Measurements from ENCODE around the gene SMIM7.

Gene SMIM7

DNA sequence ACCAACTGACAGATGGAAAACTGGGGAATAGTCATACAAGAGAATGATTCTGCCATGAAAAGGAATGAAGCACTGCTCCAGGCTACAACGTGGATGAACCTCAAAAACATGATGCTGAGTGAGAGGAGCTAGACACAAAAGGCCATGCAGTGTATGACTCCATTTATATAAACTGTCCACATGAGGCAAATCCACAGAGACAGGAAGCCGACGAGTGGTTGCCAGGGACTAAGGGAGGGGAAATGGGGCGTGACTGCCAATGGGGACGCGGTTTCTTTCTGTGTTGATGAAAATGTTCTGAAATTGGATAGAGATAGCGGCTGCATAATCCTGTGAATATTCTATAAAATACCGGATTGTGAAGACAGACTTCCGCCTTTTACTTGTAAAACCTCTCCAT lies 10.2 kb downstream of the SMIM7 start:
- TF ChIP-seq, protein P1, sequence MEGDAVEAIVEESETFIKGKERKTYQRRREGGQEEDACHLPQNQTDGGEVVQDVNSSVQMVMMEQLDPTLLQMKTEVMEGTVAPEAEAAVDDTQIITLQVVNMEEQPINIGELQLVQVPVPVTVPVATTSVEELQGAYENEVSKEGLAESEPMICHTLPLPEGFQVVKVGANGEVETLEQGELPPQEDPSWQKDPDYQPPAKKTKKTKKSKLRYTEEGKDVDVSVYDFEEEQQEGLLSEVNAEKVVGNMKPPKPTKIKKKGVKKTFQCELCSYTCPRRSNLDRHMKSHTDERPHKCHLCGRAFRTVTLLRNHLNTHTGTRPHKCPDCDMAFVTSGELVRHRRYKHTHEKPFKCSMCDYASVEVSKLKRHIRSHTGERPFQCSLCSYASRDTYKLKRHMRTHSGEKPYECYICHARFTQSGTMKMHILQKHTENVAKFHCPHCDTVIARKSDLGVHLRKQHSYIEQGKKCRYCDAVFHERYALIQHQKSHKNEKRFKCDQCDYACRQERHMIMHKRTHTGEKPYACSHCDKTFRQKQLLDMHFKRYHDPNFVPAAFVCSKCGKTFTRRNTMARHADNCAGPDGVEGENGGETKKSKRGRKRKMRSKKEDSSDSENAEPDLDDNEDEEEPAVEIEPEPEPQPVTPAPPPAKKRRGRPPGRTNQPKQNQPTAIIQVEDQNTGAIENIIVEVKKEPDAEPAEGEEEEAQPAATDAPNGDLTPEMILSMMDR (IDR thresholded peaks at IDR 0.05; ENCODE audit: borderline replicate concordance, control extremely low read depth, extremely low read depth, insufficient read depth, missing control alignments) = no peak
- DNase-seq (ENCODE audit: low spot score) = no peak
- in situ Hi-C loops (cut with MboI; ENCODE audit: low sequenced_read_pairs, unreplicated experiment) = no loop called here

DNA sequence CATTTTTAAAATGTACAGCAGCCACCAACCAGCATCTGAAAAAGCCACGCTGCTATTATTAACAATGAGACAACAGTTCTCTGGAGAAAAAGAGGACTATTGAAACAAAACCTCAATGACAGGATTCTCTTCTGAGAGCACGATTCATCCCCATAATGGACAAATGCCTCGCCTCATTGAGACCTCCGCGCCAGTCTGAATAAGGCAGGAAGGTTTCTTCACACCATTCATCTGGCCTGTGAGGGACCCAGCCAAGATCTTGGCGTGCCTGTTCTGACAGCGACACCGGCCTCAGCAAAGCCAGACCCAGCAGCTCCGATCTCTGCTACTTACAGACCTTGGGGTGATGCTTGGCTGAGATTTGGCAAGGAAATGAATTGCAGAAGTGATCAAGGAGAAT lies 14.8 kb downstream of the SMIM7 start:
- TF ChIP-seq, protein P1 (IDR thresholded peaks at IDR 0.05; ENCODE audit: borderline replicate concordance, control extremely low read depth, extremely low read depth, insufficient read depth, missing control alignments) = no peak
- in situ Hi-C loops (cut with MboI; ENCODE audit: low sequenced_read_pairs, unreplicated experiment) = no loop called here
- DNase-seq (ENCODE audit: low spot score) = no peak

DNA sequence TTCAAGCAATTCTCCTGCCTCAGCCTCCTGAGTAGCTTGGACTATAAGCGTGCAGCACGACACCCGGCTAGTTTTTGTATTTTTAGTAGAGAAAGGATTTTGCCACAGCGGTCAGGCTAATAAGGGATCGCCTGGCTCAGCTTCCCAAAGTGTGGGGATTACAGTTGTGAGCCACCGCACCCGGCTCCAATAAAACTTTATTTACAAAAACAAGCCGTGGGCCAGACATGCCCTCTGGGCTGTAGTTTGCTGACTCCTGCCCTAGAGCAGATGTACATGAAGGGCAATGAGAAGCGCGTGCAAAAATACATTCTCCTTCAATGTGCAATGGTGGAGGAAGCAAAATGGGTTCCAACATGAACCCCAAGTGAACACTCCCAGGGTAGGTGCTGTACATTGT lies 18.2 kb downstream of the SMIM7 start:
- no peak for DNase-seq (ENCODE audit: low spot score)
- TF ChIP-seq, protein P1 (IDR thresholded peaks at IDR 0.05; ENCODE audit: borderline replicate concordance, control extremely low read depth, extremely low read depth, insufficient read depth, missing control alignments) = no peak
- in situ Hi-C loops (cut with MboI; ENCODE audit: low sequenced_read_pairs, unreplicated experiment) = no loop called here

DNA sequence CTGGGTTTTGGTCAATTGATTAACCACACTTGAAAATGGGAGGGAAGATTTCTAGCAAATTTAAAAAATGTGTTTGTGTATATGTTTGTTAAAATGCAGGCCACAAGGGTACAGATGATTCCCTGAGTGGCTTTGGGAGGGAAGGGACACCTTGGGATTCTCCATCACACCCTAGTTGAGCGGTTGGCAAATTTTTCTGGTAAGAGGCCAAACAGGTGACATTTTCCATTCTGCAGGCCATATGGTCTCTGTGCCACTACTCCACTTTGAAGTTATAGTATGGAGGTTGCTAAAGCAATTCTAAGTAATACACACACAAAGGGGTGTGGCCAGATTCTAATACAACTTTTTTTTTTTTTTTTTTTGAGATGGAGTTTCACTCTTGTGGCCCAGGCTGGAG lies 19.0 kb downstream of the SMIM7 start:
- no peak for DNase-seq (ENCODE audit: low spot score)
- TF ChIP-seq, protein P1 (IDR thresholded peaks at IDR 0.05; ENCODE audit: borderline replicate concordance, control extremely low read depth, extremely low read depth, insufficient read depth, missing control alignments) = no peak
- in situ Hi-C loops (cut with MboI; ENCODE audit: low sequenced_read_pairs, unreplicated experiment) = no loop called here

DNA sequence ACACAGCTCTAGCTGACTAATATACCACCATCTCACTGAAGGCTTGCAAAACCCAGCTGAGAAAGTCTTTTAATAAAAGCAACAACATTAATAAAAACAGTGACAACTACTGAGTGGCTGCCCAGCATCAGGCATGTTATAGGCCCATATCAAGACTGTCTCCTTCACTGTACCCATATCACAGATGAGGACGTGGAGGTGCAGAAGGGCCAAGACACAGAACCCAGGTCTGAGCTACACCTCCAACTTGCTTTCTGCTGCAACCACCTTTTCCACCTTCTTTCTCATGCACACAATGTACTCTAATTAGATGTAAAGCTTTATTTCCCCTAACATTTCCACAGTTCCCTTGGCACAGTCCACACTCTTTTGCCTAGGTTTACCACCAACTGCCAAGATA lies 21.3 kb downstream of the SMIM7 start:
- DNase-seq (ENCODE audit: low spot score) = no peak
- in situ Hi-C loops (cut with MboI; ENCODE audit: low sequenced_read_pairs, unreplicated experiment) = no loop called here
- TF ChIP-seq, protein P1 (IDR thresholded peaks at IDR 0.05; ENCODE audit: borderline replicate concordance, control extremely low read depth, extremely low read depth, insufficient read depth, missing control alignments) = no peak

DNA sequence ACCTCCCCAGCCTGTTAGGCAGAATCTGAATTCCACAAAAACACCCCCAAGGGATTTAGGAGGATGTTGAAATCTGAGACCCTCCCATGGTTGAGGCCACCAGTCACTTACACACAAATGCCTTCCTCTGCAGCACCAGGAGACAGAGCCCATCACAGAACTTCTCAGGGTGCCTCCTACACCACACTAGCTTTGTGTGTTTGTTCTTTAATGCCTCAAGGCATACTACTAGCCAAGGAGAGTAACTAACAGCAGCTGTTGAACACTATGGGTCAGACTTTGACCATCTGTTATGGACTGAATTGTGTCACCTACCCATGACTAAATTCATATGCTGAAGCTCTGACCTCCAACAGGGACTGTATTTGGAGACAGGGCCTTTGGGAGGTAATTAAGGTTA lies 22.4 kb downstream of the SMIM7 start:
- TF ChIP-seq, protein P1 (IDR thresholded peaks at IDR 0.05; ENCODE audit: borderline replicate concordance, control extremely low read depth, extremely low read depth, insufficient read depth, missing control alignments) = no peak
- DNase-seq (ENCODE audit: low spot score) = no peak
- in situ Hi-C loops (cut with MboI; ENCODE audit: low sequenced_read_pairs, unreplicated experiment) = no loop called here

DNA sequence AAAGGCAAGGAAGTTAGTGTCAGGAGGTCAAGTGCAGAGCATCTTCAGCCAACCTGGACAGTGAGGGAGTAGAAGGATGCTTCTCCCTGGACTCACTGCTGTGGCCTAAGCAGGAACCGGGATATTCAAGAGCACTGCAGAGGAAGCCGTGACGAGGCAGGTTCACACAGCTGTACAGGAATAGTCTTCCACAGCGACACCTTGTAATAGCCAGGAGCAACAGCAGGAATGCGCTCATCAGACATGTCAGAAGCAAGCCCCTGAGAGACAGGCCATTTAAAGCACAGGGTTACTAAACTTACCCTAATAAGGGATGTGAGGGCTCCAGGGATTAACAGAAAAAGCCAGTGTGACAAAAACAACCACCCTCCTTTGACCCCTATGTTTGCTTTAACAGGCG lies 28.5 kb downstream of the SMIM7 start:
- TF ChIP-seq, protein P1 (IDR thresholded peaks at IDR 0.05; ENCODE audit: borderline replicate concordance, control extremely low read depth, extremely low read depth, insufficient read depth, missing control alignments) = no peak
- in situ Hi-C loops (cut with MboI; ENCODE audit: low sequenced_read_pairs, unreplicated experiment) = no loop called here
- DNase-seq (ENCODE audit: low spot score) = no peak

Data from GM13976 (cell line).